ENCODE results near the gene ARHGDIB.

ARHGDIB gene

DNA sequence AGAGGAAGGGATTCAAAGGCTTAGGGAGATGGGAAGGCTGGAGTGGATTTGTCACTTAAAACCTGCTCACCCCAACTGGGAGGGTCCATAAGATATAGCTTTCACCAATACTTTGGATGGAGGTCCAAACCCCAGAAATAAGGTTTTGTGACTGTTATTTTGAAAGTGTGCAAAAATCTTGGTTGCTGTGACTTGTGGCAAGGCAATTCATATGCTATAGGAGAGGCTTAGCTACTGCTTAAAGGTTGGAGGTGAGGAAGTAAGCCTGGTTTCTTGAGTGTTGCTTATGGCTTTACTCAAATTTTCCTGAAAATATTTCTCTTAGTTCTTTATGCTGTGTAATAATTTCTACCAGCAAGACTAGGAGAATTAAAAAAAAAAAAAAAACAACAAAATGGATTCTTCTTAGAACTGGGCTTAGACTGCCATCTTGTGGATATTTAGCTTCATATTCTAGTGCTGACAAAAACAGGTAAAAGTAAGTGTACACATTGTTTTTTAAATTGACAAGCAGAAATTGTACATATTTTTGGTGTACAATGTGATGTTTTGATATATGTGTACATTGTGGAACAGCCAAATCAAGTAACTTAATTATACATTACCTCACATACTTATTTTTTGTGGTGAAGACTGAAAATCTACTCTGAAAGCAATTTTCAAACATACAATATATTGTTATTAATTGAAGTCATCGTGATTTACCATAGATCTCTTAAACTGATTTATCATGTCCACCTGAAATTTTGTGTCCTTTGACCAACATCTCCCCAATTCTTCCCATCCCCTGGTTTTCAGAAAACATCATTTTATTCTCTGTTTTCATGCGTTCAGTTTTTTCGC is 34.4 kb upstream of the ARHGDIB start:
- no peaks in the 10 kb centered on the region for H3K36me3 ChIP-seq (ENCODE audit: control insufficient read depth in 1 of 2, insufficient read depth in 2 of 2, low read length in 2 of 2)
- H3K9me3 ChIP-seq (ENCODE audit: control insufficient read depth in 1 of 2, low read length in 2 of 2) = no peaks in the 10 kb centered on the region
- no peaks in the 10 kb centered on the region for H3K4me1 ChIP-seq (ENCODE audit: control insufficient read depth in 1 of 2, insufficient read depth in 2 of 2, low read length in 2 of 2)
- no peaks in the 10 kb centered on the region for H3K27me3 ChIP-seq (ENCODE audit: control insufficient read depth in 1 of 2, insufficient read depth in 2 of 2, low read length in 2 of 2)
- no peak overlapping the region for H3K4me3 ChIP-seq (ENCODE audit: low read depth in 1 of 2, low read length in 2 of 2)
- no peak overlapping the region for H3K27ac ChIP-seq (ENCODE audit: low read depth, low read length)
- no peak overlapping the region for H3K9ac ChIP-seq (ENCODE audit: low read depth in 1 of 2, low read length in 2 of 2)

- no peaks in the 10 kb centered on the region for H3K9me3 ChIP-seq (ENCODE audit: control insufficient read depth in 1 of 2, low read length in 2 of 2)
- peaks cover 0 to 1% of the 10 kb centered on the region in 2 donors for H3K4me1 ChIP-seq (ENCODE audit: control insufficient read depth in 1 of 2, insufficient read depth in 2 of 2, low read length in 2 of 2)
- H3K9ac ChIP-seq (ENCODE audit: low read depth in 1 of 2, low read length in 2 of 2) = no peak overlapping the region
- no peaks in the 10 kb centered on the region for H3K27me3 ChIP-seq (ENCODE audit: control insufficient read depth in 1 of 2, insufficient read depth in 2 of 2, low read length in 2 of 2)
- H3K4me3 ChIP-seq (ENCODE audit: low read depth in 1 of 2, low read length in 2 of 2) = no peak overlapping the region
- no peak overlapping the region for H3K27ac ChIP-seq (ENCODE audit: low read depth, low read length)
- H3K36me3 ChIP-seq (ENCODE audit: control insufficient read depth in 1 of 2, insufficient read depth in 2 of 2, low read length in 2 of 2) = no peaks in the 10 kb centered on the region
Measured at GRCh38 chr12:14994610-14995009, 33.2 kb upstream of the ARHGDIB start.

- H3K4me1 ChIP-seq (ENCODE audit: control insufficient read depth in 1 of 2, insufficient read depth in 2 of 2, low read length in 2 of 2) = peaks cover 0 to 5% of the 10 kb centered on the region in 2 donors
- H3K9ac ChIP-seq (ENCODE audit: low read depth in 1 of 2, low read length in 2 of 2) = no peak overlapping the region
- no peaks in the 10 kb centered on the region for H3K36me3 ChIP-seq (ENCODE audit: control insufficient read depth in 1 of 2, insufficient read depth in 2 of 2, low read length in 2 of 2)
- H3K4me3 ChIP-seq (ENCODE audit: low read depth in 1 of 2, low read length in 2 of 2) = no peak overlapping the region
- no peaks in the 10 kb centered on the region for H3K9me3 ChIP-seq (ENCODE audit: control insufficient read depth in 1 of 2, low read length in 2 of 2)
- H3K27ac ChIP-seq (ENCODE audit: low read depth, low read length) = no peak overlapping the region
- H3K27me3 ChIP-seq (ENCODE audit: control insufficient read depth in 1 of 2, insufficient read depth in 2 of 2, low read length in 2 of 2) = no peaks in the 10 kb centered on the region
Measured at GRCh38 chr12:14993537-14994266, 32.3 kb upstream of the ARHGDIB start.

GRCh38 chr12:14993117-14993516 is 31.7 kb upstream of the ARHGDIB start:
- no peaks in the 10 kb centered on the region for H3K27me3 ChIP-seq (ENCODE audit: control insufficient read depth in 1 of 2, insufficient read depth in 2 of 2, low read length in 2 of 2)
- H3K4me3 ChIP-seq (ENCODE audit: low read depth in 1 of 2, low read length in 2 of 2) = no peak overlapping the region
- H3K27ac ChIP-seq (ENCODE audit: low read depth, low read length) = no peak overlapping the region
- H3K4me1 ChIP-seq (ENCODE audit: control insufficient read depth in 1 of 2, insufficient read depth in 2 of 2, low read length in 2 of 2) = peaks cover 0 to 5% of the 10 kb centered on the region in 2 donors
- no peaks in the 10 kb centered on the region for H3K36me3 ChIP-seq (ENCODE audit: control insufficient read depth in 1 of 2, insufficient read depth in 2 of 2, low read length in 2 of 2)
- no peaks in the 10 kb centered on the region for H3K9me3 ChIP-seq (ENCODE audit: control insufficient read depth in 1 of 2, low read length in 2 of 2)
- no peak overlapping the region for H3K9ac ChIP-seq (ENCODE audit: low read depth in 1 of 2, low read length in 2 of 2)

- Histone ChIP-seq H3K4me3 (ENCODE audit: low read depth in 1 of 2, low read length in 2 of 2) (no peak overlapping the region), H3K27ac (ENCODE audit: low read depth, low read length) (no peak overlapping the region), H3K27me3 (ENCODE audit: control insufficient read depth in 1 of 2, insufficient read depth in 2 of 2, low read length in 2 of 2) (no peaks in the 10 kb centered on the region), H3K36me3 (ENCODE audit: control insufficient read depth in 1 of 2, insufficient read depth in 2 of 2, low read length in 2 of 2) (no peaks in the 10 kb centered on the region), H3K9me3 (ENCODE audit: control insufficient read depth in 1 of 2, low read length in 2 of 2) (no peaks in the 10 kb centered on the region), H3K9ac (ENCODE audit: low read depth in 1 of 2, low read length in 2 of 2) (no peak overlapping the region), H3K4me1 (ENCODE audit: control insufficient read depth in 1 of 2, insufficient read depth in 2 of 2, low read length in 2 of 2) (peaks cover 0 to 5% of the 10 kb centered on the region in 2 donors)
Measured at GRCh38 chr12:14992673-14993072, 31.3 kb upstream of the ARHGDIB start.

- H3K36me3 ChIP-seq (ENCODE audit: control insufficient read depth in 1 of 2, insufficient read depth in 2 of 2, low read length in 2 of 2) = no peaks in the 10 kb centered on the region
- H3K27ac ChIP-seq (ENCODE audit: low read depth, low read length) = no peak overlapping the region
- no peak overlapping the region for H3K9ac ChIP-seq (ENCODE audit: low read depth in 1 of 2, low read length in 2 of 2)
- no peaks in the 10 kb centered on the region for H3K9me3 ChIP-seq (ENCODE audit: control insufficient read depth in 1 of 2, low read length in 2 of 2)
- peaks cover 0 to 5% of the 10 kb centered on the region in 2 donors for H3K4me1 ChIP-seq (ENCODE audit: control insufficient read depth in 1 of 2, insufficient read depth in 2 of 2, low read length in 2 of 2)
- no peak overlapping the region for H3K4me3 ChIP-seq (ENCODE audit: low read depth in 1 of 2, low read length in 2 of 2)
- no peaks in the 10 kb centered on the region for H3K27me3 ChIP-seq (ENCODE audit: control insufficient read depth in 1 of 2, insufficient read depth in 2 of 2, low read length in 2 of 2)
Measured at GRCh38 chr12:14991069-14991468, 29.7 kb upstream of the ARHGDIB start.

DNA sequence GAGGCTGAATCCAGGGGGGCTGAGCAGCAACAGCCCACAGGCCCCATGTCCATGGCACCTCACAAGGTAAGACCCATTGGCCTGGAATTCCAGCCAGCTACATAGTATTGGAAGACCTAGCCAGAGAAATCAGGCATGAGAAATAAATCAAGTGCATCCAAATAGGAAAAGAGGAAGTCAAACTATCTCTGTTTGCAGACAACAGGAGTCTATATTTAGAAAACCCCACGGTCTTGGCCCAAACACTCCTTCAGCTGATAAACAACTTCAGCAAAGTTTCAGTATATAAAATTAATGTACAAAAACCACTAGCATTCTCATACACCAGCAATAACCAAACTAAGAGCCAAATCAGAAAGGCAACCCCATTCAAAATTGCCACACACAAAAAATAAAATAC is 28.4 kb upstream of the ARHGDIB start:
- Histone ChIP-seq H3K4me1 (ENCODE audit: control insufficient read depth in 1 of 2, insufficient read depth in 2 of 2, low read length in 2 of 2) (peaks cover 0 to 5% of the 10 kb centered on the region in 2 donors), H3K36me3 (ENCODE audit: control insufficient read depth in 1 of 2, insufficient read depth in 2 of 2, low read length in 2 of 2) (no peaks in the 10 kb centered on the region), H3K4me3 (ENCODE audit: low read depth in 1 of 2, low read length in 2 of 2) (no peak overlapping the region), H3K9me3 (ENCODE audit: control insufficient read depth in 1 of 2, low read length in 2 of 2) (no peaks in the 10 kb centered on the region), H3K27ac (ENCODE audit: low read depth, low read length) (no peak overlapping the region), H3K27me3 (ENCODE audit: control insufficient read depth in 1 of 2, insufficient read depth in 2 of 2, low read length in 2 of 2) (no peaks in the 10 kb centered on the region), H3K9ac (ENCODE audit: low read depth in 1 of 2, low read length in 2 of 2) (no peak overlapping the region)

DNA sequence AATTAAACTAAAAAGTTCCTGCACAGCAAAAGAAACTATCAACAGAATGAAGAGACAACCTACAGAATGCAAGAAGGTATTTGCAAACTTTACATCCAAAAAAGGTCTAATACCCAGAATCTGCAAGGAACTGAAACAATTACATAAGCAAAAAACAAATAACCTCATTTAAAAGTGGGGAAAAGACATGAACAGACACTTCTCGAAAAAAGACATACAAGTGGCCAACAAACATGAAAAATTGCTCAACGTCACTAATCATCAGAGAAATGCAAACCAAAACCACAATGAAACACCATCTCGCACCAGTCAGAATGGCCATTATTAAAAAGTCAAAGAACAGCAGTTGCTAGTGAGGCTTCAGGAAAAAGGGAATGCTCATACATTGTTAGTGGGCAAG is 26.6 kb upstream of the ARHGDIB start:
- Histone ChIP-seq H3K36me3 (ENCODE audit: control insufficient read depth in 1 of 2, insufficient read depth in 2 of 2, low read length in 2 of 2) (no peaks in the 10 kb centered on the region), H3K4me1 (ENCODE audit: control insufficient read depth in 1 of 2, insufficient read depth in 2 of 2, low read length in 2 of 2) (peaks cover 0 to 5% of the 10 kb centered on the region in 2 donors), H3K9ac (ENCODE audit: low read depth in 1 of 2, low read length in 2 of 2) (no peak overlapping the region), H3K27ac (ENCODE audit: low read depth, low read length) (no peak overlapping the region), H3K4me3 (ENCODE audit: low read depth in 1 of 2, low read length in 2 of 2) (no peak overlapping the region), H3K9me3 (ENCODE audit: control insufficient read depth in 1 of 2, low read length in 2 of 2) (no peaks in the 10 kb centered on the region), H3K27me3 (ENCODE audit: control insufficient read depth in 1 of 2, insufficient read depth in 2 of 2, low read length in 2 of 2) (no peaks in the 10 kb centered on the region)

DNA sequence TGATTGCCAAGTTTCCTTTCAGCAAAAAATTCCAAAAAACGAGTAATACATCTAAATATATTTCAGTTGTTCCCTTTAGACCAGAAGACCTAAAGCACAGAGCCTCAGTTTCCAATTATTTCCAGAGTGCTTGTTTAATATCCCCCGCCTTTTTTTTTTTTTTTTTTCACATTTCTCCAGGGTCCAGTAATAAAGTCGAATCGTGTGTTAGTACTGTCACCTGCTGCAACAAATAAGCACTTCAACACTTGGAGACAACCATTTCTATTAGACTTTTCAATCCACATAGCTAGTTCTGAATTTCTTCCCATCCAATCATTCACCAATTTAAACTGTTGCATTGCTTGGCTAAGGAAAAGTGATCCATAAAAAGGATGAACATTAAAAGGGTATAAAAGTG is 25.0 kb upstream of the ARHGDIB start:
- H3K36me3 ChIP-seq (ENCODE audit: control insufficient read depth in 1 of 2, insufficient read depth in 2 of 2, low read length in 2 of 2) = no peaks in the 10 kb centered on the region
- no peak overlapping the region for H3K4me3 ChIP-seq (ENCODE audit: low read depth in 1 of 2, low read length in 2 of 2)
- H3K9ac ChIP-seq (ENCODE audit: low read depth in 1 of 2, low read length in 2 of 2) = no peak overlapping the region
- H3K9me3 ChIP-seq (ENCODE audit: control insufficient read depth in 1 of 2, low read length in 2 of 2) = no peaks in the 10 kb centered on the region
- H3K27ac ChIP-seq (ENCODE audit: low read depth, low read length) = no peak overlapping the region
- H3K27me3 ChIP-seq (ENCODE audit: control insufficient read depth in 1 of 2, insufficient read depth in 2 of 2, low read length in 2 of 2) = no peaks in the 10 kb centered on the region
- peaks cover 0 to 5% of the 10 kb centered on the region in 2 donors for H3K4me1 ChIP-seq (ENCODE audit: control insufficient read depth in 1 of 2, insufficient read depth in 2 of 2, low read length in 2 of 2)

- Histone ChIP-seq H3K27ac (ENCODE audit: low read depth, low read length) (no peak overlapping the region), H3K27me3 (ENCODE audit: control insufficient read depth in 1 of 2, insufficient read depth in 2 of 2, low read length in 2 of 2) (no peaks in the 10 kb centered on the region), H3K4me3 (ENCODE audit: low read depth in 1 of 2, low read length in 2 of 2) (no peak overlapping the region), H3K4me1 (ENCODE audit: control insufficient read depth in 1 of 2, insufficient read depth in 2 of 2, low read length in 2 of 2) (peaks cover 0 to 5% of the 10 kb centered on the region in 2 donors), H3K36me3 (ENCODE audit: control insufficient read depth in 1 of 2, insufficient read depth in 2 of 2, low read length in 2 of 2) (no peaks in the 10 kb centered on the region), H3K9ac (ENCODE audit: low read depth in 1 of 2, low read length in 2 of 2) (no peak overlapping the region), H3K9me3 (ENCODE audit: control insufficient read depth in 1 of 2, low read length in 2 of 2) (no peaks in the 10 kb centered on the region)
Measured at GRCh38 chr12:14984766-14985285, 23.4 kb upstream of the ARHGDIB start.

Data from duodenal mucosa (tissue), 2 donors.